Mesothelial cell of epicardium (in vitro differentiated cells): ENCODE measurements around the gene PACSIN1. TPM values are rescaled to one million over a fixed set of nuclear protein-coding genes. Genes with fewer than 3 reads are reported as not detected.

Experiments used
- DNase-seq, 2 experiments: peaks; one replicate each; pipeline ENCODE4 v3.0.0; 2021; ENCODE audit warnings: low spot score in 2 of 2; ENCODE audit not compliant: unreplicated experiment in 2 of 2
- H3K27ac Mint-ChIP-seq: 2 replicates; pipeline ENCODE4 v1.8.0; 2021; ENCODE audit warnings: mixed read lengths
- H3K27me3 Mint-ChIP-seq: 2 replicates; pipeline ENCODE4 v1.8.0; 2021; ENCODE audit warnings: low read depth, mixed read lengths
- H3K36me3 Mint-ChIP-seq: 2 replicates; pipeline ENCODE4 v1.8.0; 2021; ENCODE audit warnings: mixed read lengths
- H3K4me1 Mint-ChIP-seq: 2 replicates; pipeline ENCODE4 v1.8.0; 2021; ENCODE audit warnings: mixed read lengths
- H3K4me3 Mint-ChIP-seq: 2 replicates; pipeline ENCODE4 v1.8.0; 2021; ENCODE audit warnings: mild to moderate bottlenecking, moderate library complexity, mixed read lengths
- H3K9me3 Mint-ChIP-seq: 2 replicates; pipeline ENCODE4 v1.8.0; 2021; ENCODE audit warnings: mixed read lengths
- total RNA-seq: library from RNA; stranded (reverse); gene quantifications from 3 replicates; pipeline ENCODE4 v1.2.1, GENCODE V29; 2021
- TF ChIP-seq, protein P1 (sequence below): fragments of 200-600 bp; sonication (generic); IDR thresholded peaks from one replicate; pipeline ENCODE4 v1.5.0; 2021; ENCODE audit warnings: antibody characterized with exemption; ENCODE audit not compliant: unreplicated experiment

PACSIN1 gene
- total RNA-seq, 1 donor from 2014 or later, result 3.3 TPM

DNA sequence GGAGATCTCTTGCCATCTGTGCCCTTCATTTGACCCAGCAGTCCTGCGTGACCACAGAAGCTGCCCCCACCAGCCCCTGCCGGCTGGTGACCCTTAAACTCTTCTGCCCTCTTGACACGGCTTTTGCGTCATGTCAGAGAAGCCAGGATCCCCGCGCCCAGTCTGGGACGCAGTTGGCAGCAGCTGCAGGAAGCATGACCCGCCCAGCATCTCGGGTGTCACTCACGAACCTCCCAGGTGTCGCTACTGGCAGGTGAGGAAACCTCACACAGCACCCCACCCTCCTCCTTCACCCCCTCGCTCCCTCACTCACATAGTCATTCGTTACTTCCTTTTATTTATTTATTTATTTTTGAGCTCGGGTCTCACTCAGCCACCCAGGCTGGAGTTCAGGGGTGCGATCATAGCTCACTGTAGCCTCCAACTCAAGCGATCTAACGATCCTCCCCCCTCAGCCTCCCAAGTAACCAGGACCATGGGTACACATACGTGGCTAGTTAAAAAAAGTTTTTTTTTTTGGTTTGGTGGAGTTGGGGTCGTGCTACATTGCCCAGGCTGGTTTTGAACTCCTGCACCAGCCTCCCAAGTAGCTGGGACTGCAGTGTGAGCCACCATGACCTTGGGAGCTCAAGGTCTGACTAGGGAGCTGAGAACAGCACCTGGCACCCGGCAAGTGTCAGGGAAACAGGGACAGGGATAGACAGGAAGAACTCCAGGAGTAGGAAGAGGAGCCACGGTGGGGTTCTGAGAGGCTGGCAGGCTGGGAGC is 104.4 kb downstream of the PACSIN1 start:
- TF ChIP-seq, protein P1, sequence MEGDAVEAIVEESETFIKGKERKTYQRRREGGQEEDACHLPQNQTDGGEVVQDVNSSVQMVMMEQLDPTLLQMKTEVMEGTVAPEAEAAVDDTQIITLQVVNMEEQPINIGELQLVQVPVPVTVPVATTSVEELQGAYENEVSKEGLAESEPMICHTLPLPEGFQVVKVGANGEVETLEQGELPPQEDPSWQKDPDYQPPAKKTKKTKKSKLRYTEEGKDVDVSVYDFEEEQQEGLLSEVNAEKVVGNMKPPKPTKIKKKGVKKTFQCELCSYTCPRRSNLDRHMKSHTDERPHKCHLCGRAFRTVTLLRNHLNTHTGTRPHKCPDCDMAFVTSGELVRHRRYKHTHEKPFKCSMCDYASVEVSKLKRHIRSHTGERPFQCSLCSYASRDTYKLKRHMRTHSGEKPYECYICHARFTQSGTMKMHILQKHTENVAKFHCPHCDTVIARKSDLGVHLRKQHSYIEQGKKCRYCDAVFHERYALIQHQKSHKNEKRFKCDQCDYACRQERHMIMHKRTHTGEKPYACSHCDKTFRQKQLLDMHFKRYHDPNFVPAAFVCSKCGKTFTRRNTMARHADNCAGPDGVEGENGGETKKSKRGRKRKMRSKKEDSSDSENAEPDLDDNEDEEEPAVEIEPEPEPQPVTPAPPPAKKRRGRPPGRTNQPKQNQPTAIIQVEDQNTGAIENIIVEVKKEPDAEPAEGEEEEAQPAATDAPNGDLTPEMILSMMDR, result no peak
- Mint-ChIP-seq H3K27me3 (no peaks in the 10 kb centered on the region), H3K9me3 (no peaks in the 10 kb centered on the region), H3K4me3 (no peak overlapping the region), H3K4me1 (peaks cover 1% of the 10 kb centered on the region), H3K27ac (no peak overlapping the region), H3K36me3 (no peaks in the 10 kb centered on the region)
- DNase-seq, result no peak

DNA sequence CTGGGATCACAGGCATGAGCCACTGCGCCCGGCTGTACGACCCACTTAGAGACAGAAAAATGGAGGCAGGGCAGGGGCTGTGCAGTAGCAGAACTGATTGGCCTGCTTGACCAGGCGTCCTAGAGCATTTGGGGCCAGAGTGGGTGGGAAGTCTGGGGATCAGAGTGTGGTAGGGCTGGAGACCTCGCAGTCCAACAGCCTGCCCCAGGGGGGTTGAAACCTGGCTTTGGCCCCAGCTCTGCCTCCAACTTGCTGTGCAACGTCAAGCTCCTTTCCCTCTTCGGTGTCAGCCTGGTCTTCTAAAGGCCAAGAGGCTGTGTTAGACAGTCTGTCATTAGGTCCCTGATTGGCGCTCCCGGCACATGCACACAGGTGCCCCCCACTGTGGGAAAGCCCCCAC is 105.5 kb downstream of the PACSIN1 start:
- DNase-seq, result no peak
- Mint-ChIP-seq H3K4me3 (no peak overlapping the region), H3K27me3 (no peaks in the 10 kb centered on the region), H3K36me3 (no peaks in the 10 kb centered on the region), H3K4me1 (peaks cover 2% of the 10 kb centered on the region), H3K9me3 (no peaks in the 10 kb centered on the region), H3K27ac (no peak overlapping the region)
- TF ChIP-seq, protein P1, result no peak

DNA sequence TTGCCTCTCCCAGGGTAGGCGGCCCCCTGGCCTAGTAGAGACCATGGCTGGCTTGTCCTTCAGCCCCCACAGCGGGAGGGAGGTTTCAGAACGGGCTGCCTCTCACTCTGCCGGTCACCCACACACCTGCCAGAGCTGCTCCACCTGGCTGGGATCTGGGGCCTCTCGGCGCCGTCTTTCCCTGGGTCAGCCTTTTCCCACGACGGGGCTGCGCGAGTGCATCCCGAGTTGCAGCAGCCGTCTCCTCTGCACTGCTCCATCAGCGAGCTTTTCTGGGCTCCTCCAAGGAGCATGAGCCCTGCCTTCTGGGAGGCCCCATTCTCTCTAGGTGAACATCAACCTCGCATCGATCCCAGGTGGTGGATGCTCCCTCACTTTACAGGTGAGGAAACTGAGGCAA is 106.1 kb downstream of the PACSIN1 start:
- TF ChIP-seq, protein P1, result no peak
- Mint-ChIP-seq H3K9me3 (no peaks in the 10 kb centered on the region), H3K4me1 (peaks cover 3% of the 10 kb centered on the region), H3K27me3 (no peaks in the 10 kb centered on the region), H3K36me3 (no peaks in the 10 kb centered on the region), H3K4me3 (no peak overlapping the region), H3K27ac (no peak overlapping the region)
- no peak for DNase-seq

DNA sequence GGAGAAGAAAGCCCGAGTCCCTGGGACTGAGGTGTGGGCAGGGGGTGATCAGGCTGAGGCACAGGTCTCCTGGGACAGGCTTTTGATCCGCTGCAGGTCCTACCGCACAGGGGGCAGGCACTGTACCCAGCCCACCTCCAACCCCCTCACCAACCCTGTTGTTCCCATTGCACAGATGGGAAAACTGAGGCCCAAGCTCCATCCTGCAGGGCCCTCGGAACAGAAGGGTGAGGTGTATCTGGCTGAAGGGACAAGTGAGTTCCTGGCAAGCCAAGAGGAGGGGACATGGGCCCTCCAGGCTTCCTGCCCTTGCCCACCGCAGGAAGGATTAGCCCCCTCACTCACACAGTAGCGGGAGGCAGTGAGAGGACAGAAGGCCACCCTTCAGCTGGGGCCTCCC is 106.7 kb downstream of the PACSIN1 start:
- Mint-ChIP-seq H3K9me3 (no peaks in the 10 kb centered on the region), H3K4me3 (no peak overlapping the region), H3K27ac (no peak overlapping the region), H3K4me1 (peaks cover 3% of the 10 kb centered on the region), H3K36me3 (no peaks in the 10 kb centered on the region), H3K27me3 (no peaks in the 10 kb centered on the region)
- DNase-seq, result no peak
- TF ChIP-seq, protein P1, result no peak

DNA sequence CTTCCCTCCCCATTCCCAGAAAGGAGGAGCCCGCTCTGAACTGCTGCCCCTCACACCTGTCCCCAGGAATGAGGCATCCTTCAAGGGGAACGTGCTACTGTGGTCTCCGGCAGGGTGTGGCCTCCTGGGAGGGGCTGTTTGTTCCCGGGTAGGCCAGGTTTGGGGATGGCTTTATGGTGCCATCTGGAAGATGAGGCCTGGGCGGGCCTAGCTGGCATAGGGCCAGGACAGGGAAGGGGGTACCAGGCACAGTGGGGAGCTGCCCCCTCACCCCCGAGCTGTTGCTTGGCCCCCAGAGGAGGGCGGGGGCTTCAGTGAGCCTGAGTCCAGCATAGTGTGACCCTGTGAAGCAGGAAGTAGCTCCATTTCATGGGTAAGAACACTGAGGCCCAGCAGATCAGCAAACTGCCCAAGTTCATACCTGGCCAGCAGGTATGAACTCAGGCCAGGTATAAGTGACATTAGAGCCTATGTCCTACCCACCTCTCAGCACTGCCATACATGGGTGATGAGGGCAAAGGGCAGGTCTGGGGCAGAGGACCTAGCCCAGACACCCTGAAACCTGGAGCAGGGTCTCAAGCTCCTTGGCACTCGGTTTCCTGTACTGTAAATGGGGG is 107.8 kb downstream of the PACSIN1 start:
- Mint-ChIP-seq H3K4me3 (no peak overlapping the region), H3K36me3 (no peaks in the 10 kb centered on the region), H3K27ac (no peak overlapping the region), H3K4me1 (peaks cover 3% of the 10 kb centered on the region), H3K9me3 (no peaks in the 10 kb centered on the region), H3K27me3 (no peaks in the 10 kb centered on the region)
- TF ChIP-seq, protein P1, result no peak
- DNase-seq, result no peak
